NB4 (cell line): ENCODE data around the gene STARD13.

Experiments used
- DNase-seq: peaks from one replicate; pipeline ENCODE4 v3.0.0; 2010; ENCODE audit warnings: low read depth
- H3K4me3 ChIP-seq: one replicate; pipeline ENCODE4 v1.5.1; 2011; ENCODE audit warnings: mild to moderate bottlenecking, low read depth, low read length, moderate library complexity
- MYC ChIP-seq: IDR thresholded peaks from 2 replicates; pipeline ENCODE4 v1.6.1; 2011; ENCODE audit warnings: low read depth, low read length
- POLR2A ChIP-seq: IDR thresholded peaks from 2 replicates; pipeline ENCODE4 v1.6.1; 2011; ENCODE audit warnings: mild to moderate bottlenecking; ENCODE audit not compliant: insufficient read length; ENCODE audit errors: extremely low read depth
- TF ChIP-seq, protein P1 (sequence below): IDR thresholded peaks from 2 replicates; pipeline ENCODE4 v1.6.1; 2011; ENCODE audit warnings: low read depth, low read length
- TF ChIP-seq, protein P2 (sequence below): IDR thresholded peaks from one replicate; pipeline ENCODE4 v1.5.1; 2012; ENCODE audit warnings: low read depth, low read length

The STARD13 gene

DNA sequence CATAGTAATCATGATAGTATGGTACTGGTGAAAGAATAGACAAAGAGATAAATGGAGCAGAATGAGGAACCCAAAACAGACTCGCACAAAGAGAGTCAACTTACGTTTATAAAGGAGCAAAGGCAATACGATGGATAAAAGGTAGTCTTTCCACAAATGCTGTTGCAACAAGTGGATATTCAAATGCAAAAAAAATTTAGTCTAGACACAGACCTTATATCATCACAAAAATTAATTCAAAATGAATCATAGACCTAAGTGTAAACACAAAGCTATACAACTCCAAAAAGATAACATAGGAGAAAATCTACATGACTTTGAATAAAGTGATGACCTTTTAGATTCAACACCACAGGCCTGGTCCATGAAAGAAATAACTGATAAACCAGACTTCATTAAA, 137.7 kb downstream of the STARD13 start:
- no peak overlapping the region for H3K4me3 ChIP-seq
- TF ChIP-seq, protein P1, sequence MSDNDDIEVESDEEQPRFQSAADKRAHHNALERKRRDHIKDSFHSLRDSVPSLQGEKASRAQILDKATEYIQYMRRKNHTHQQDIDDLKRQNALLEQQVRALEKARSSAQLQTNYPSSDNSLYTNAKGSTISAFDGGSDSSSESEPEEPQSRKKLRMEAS = no peak
- TF ChIP-seq, protein P2, sequence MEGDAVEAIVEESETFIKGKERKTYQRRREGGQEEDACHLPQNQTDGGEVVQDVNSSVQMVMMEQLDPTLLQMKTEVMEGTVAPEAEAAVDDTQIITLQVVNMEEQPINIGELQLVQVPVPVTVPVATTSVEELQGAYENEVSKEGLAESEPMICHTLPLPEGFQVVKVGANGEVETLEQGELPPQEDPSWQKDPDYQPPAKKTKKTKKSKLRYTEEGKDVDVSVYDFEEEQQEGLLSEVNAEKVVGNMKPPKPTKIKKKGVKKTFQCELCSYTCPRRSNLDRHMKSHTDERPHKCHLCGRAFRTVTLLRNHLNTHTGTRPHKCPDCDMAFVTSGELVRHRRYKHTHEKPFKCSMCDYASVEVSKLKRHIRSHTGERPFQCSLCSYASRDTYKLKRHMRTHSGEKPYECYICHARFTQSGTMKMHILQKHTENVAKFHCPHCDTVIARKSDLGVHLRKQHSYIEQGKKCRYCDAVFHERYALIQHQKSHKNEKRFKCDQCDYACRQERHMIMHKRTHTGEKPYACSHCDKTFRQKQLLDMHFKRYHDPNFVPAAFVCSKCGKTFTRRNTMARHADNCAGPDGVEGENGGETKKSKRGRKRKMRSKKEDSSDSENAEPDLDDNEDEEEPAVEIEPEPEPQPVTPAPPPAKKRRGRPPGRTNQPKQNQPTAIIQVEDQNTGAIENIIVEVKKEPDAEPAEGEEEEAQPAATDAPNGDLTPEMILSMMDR = no peak
- TF ChIP-seq MYC (no peak), POLR2A (no peak)
- no peak for DNase-seq

DNA sequence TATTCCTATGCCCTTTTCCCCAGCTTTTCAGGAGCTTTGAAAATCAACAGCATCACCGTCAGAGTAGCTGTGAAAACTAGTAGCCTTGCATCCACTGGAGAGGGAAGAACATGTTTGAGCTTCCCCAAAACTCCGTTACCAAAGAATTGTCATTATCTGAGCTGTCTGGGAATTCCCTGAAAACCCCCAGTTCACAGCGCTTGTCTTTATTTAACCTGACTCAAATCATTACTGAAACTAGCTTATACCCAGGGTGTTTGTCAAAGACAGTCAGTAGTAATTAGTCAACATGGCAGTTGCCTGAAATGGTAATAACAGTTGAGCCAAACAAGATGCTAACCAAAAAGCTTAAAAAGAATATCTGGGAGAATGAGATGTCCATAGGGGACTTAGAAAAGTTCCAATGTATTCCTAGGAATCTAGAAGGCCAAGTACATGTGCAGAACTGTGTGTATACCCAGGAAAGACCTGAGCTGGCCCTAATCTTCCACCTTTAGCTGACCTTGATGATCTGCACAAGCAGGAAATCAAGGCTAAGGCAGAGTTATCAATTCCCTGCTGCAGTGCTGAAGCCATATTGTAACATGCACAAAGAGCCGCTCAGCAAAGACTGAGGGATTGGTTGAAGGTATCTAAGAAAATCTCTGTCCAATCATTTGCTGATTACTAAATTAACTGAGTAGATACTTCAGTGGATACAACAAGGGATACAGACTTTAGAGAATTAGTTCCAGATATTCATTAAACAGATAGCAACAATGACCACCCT, 138.5 kb downstream of the STARD13 start:
- TF ChIP-seq, protein P1 = no peak
- no peak for TF ChIP-seq POLR2A
- H3K4me3 ChIP-seq = no peak overlapping the region
- no peak for DNase-seq

DNA sequence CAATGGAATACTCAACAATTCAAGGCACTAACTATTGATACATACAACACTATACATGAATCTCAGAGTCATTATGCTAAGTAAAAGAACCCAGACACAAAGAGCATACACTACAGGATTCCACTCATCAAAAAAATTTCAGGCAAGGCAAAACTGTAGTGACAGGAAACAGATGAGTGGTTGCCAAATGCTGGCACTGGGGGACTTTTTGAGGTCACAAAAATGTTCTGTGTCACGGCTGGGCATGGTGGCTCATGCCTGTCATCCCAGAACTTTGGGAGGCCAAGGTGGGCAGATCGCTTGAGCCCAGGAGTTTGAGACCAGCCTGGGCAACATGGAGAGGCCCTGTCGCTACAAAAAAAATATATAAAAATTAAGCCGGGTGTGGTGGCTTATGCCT, 139.9 kb downstream of the STARD13 start:
- no peak overlapping the region for H3K4me3 ChIP-seq
- no peak for TF ChIP-seq MYC
- TF ChIP-seq, protein P2 = no peak
- TF ChIP-seq, protein P1 = no peak
- TF ChIP-seq POLR2A = no peak
- DNase-seq = no peak

DNA sequence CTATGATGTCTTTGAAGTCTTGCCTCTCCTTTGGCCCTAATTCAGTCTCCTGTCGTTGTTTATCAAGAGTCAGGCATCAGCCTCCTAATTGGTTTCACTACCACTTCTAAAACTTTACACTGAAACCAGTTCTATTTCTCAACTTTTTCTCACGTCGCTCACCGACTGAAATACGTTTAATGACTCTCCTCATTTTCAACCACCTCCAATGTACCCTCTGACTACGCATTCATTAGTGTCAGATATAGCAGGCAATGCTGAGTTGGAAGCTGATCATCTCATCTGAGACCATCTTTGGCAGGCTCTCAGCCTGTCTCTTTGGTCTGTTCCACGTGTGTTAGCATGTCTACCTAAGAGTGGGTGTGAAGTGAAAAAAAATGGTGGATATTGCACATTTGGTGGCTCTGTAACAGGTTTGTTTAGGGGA, 141.2 kb downstream of the STARD13 start:
- TF ChIP-seq MYC (no peak), POLR2A (no peak)
- TF ChIP-seq, protein P2 = no peak
- TF ChIP-seq, protein P1 = no peak
- no peak overlapping the region for H3K4me3 ChIP-seq
- no peak for DNase-seq

DNA sequence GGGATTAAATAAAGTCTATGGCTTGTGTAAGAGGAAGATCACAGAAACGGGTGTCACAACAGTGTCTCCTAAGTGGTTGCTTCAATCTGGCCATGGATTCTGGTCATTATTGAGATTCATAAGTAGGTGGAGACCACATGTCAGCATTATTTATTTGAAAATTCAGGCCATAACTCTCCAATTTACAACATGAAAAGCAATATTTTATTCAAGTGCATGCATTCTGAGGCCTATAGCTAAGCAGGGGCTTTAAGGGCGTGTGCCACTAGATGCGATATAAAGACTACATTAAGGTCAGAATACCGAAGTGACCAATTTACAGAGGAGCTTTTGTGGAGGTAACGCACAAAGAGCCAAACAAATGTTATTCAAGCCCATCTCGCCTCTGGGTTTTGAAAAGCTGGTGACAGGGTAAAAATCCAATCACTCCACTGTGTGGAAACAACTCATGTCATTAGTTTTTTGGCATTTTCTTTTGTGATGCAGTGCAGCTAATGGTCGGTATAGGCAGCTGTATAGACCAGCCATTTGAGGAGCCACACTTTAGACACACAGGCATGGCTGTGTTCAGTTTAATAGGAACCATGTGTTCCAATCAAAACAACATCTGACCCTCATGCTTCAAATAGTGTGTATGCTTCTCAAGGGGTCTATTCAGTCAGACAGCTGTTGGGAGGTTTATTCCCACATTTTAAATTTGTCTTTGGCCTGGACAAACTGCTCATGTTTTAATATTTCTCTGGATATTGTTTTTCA, 145.6 kb downstream of the STARD13 start:
- H3K4me3 ChIP-seq = no peak overlapping the region
- no peak for DNase-seq
- no peak for TF ChIP-seq MYC
- no peak for TF ChIP-seq POLR2A
- TF ChIP-seq, protein P1 = no peak
- TF ChIP-seq, protein P2 = no peak

DNA sequence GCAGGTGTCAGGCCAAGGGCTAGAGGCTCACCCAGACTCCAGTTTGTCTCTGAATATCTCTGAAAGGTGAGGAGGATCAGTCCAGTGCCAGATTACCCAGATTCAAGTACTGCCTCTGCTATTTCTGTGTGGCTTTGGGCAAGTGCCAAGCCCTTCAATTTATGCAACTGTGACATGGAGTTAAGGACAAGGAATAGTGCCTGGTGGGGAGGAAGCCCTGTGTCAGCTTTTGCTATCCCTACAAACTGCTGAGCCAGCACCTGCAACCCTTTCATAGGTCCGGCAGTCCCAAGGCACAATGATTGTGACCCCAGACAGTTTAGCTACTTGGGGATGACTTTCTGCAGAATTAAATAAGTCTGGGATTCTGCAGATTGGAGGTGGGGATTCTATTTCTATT, 146.4 kb downstream of the STARD13 start:
- no peak for TF ChIP-seq MYC
- TF ChIP-seq, protein P2 = no peak
- no peak for TF ChIP-seq POLR2A
- TF ChIP-seq, protein P1 = no peak
- H3K4me3 ChIP-seq = no peak overlapping the region
- DNase-seq = no peak
